Subcutaneous abdominal adipose tissue (tissue), 5 donors: ENCODE measurements around the gene KRT9.
"Not testable (repeated sequence)": the region's sequence is repeated elsewhere in the genome, so short reads cannot be mapped to it uniquely, and the experiment has no call there.

Experiments used
- H3K27ac ChIP-seq: one replicate; pipeline ENCODE4 v1.7.0; 2013; ENCODE audit warnings: low read depth, mild to moderate bottlenecking, inconsistent platforms, low read length, moderate library complexity
- H3K27me3 ChIP-seq, 5 donors: one replicate each; pipeline ENCODE4 v1.7.0; 2013; ENCODE audit warnings: low read length in 5 of 5, inconsistent platforms in 1 of 5; ENCODE audit not compliant: control insufficient read depth in 5 of 5, insufficient read depth in 4 of 5
- H3K36me3 ChIP-seq, 5 donors: one replicate each; pipeline ENCODE4 v1.7.0; 2013; ENCODE audit warnings: low read length in 5 of 5; ENCODE audit not compliant: control insufficient read depth in 5 of 5, insufficient read depth in 5 of 5
- H3K4me1 ChIP-seq, 5 donors: one replicate each; pipeline ENCODE4 v1.7.0; 2013; ENCODE audit warnings: low read length in 5 of 5, mild to moderate bottlenecking in 3 of 5, moderate library complexity in 1 of 5; ENCODE audit not compliant: control insufficient read depth in 5 of 5, insufficient read depth in 5 of 5
- H3K4me3 ChIP-seq, 5 donors: one replicate each; pipeline ENCODE4 v1.7.0; 2013; ENCODE audit warnings: low read length in 5 of 5, low read depth in 1 of 5
- H3K9ac ChIP-seq, 5 donors: one replicate each; pipeline ENCODE4 v1.7.0; 2013; ENCODE audit warnings: low read length in 5 of 5, mild to moderate bottlenecking in 4 of 5, moderate library complexity in 3 of 5
- H3K9me3 ChIP-seq, 5 donors: one replicate each; pipeline ENCODE4 v1.7.0; 2013; ENCODE audit warnings: low read length in 5 of 5; ENCODE audit not compliant: control insufficient read depth in 5 of 5
- donor health status: healthy.
- donor health status: healthy.
- donor health status: healthy.
- donor health status: healthy.
- donor health status: healthy.

KRT9 gene

GRCh38 chr17:41616486-41616885 is 44.6 kb upstream of the KRT9 start:
- H3K27me3 ChIP-seq = peaks cover 0 to 18% (median 10%) of the 10 kb centered on the region in 5 donors
- not testable (repeated sequence) for H3K36me3 ChIP-seq, H3K9me3 ChIP-seq, H3K9ac ChIP-seq, H3K4me1 ChIP-seq, H3K4me3 ChIP-seq, H3K27ac ChIP-seq

- H3K36me3 ChIP-seq = no peaks in the 10 kb centered on the region
- no peaks in the 10 kb centered on the region for H3K9me3 ChIP-seq
- H3K4me3 ChIP-seq = no peak overlapping the region
- no peak overlapping the region for H3K27ac ChIP-seq
- H3K9ac ChIP-seq = no peak overlapping the region
- peaks cover 0 to 3% (median 0%) of the 10 kb centered on the region in 5 donors for H3K4me1 ChIP-seq
- peaks cover 4 to 22% (median 14%) of the 10 kb centered on the region in 5 donors for H3K27me3 ChIP-seq
These were observed 43.6 kb upstream of the KRT9 start for GRCh38 chr17:41615454-41615853.

GRCh38 chr17:41614767-41615166 is 42.9 kb upstream of the KRT9 start:
- H3K4me3 ChIP-seq, H3K9me3 ChIP-seq, H3K27ac ChIP-seq, H3K9ac ChIP-seq, H3K36me3 ChIP-seq, H3K4me1 ChIP-seq: not testable (repeated sequence)
- peaks cover 4 to 21% (median 14%) of the 10 kb centered on the region in 5 donors for H3K27me3 ChIP-seq

- H3K4me3 ChIP-seq = no peak overlapping the region
- H3K4me1 ChIP-seq = peaks cover 0 to 3% (median 0%) of the 10 kb centered on the region in 5 donors
- H3K27ac ChIP-seq = no peak overlapping the region
- H3K36me3 ChIP-seq = no peaks in the 10 kb centered on the region
- peaks cover 4 to 21% (median 14%) of the 10 kb centered on the region in 5 donors for H3K27me3 ChIP-seq
- no peak overlapping the region for H3K9ac ChIP-seq
- no peaks in the 10 kb centered on the region for H3K9me3 ChIP-seq
These were observed 42.2 kb upstream of the KRT9 start for GRCh38 chr17:41614098-41614497.

GRCh38 chr17:41613277-41614082 is 41.6 kb upstream of the KRT9 start:
- Histone ChIP-seq H3K4me1 (peaks cover 0 to 3% (median 0%) of the 10 kb centered on the region in 5 donors), H3K27me3 (peaks cover 4 to 21% (median 13%) of the 10 kb centered on the region in 5 donors), H3K9ac (no peak overlapping the region), H3K4me3 (no peak overlapping the region), H3K27ac (no peak overlapping the region), H3K36me3 (no peaks in the 10 kb centered on the region), H3K9me3 (no peaks in the 10 kb centered on the region)

- H3K36me3 ChIP-seq, H3K9me3 ChIP-seq, H3K4me3 ChIP-seq, H3K9ac ChIP-seq, H3K27ac ChIP-seq, H3K4me1 ChIP-seq: not testable (repeated sequence)
- H3K27me3 ChIP-seq = peaks cover 4 to 18% (median 7%) of the 10 kb centered on the region in 5 donors
These were observed 40.7 kb upstream of the KRT9 start, which contains the start of gene KRT16 for GRCh38 chr17:41612376-41613160. KRT16 (minus strand) TSS chr17:41612767; CDS start chr17:41612688, 79 bp downstream.

GRCh38 chr17:41610965-41611640 is 39.2 kb upstream of the KRT9 start:
- Histone ChIP-seq H3K9ac (no peak overlapping the region), H3K4me3 (no peak overlapping the region), H3K9me3 (peaks cover 4 to 15% (median 9%) of the 10 kb centered on the region in 5 donors), H3K27me3 (peaks cover 0 to 10% (median 7%) of the 10 kb centered on the region in 5 donors), H3K4me1 (peaks cover 0 to 3% (median 0%) of the 10 kb centered on the region in 5 donors), H3K36me3 (no peaks in the 10 kb centered on the region), H3K27ac (no peak overlapping the region)

- H3K4me1 ChIP-seq, H3K4me3 ChIP-seq, H3K27ac ChIP-seq, H3K27me3 ChIP-seq, H3K36me3 ChIP-seq, H3K9ac ChIP-seq: not testable (repeated sequence)
- peaks cover 4 to 17% (median 9%) of the 10 kb centered on the region in 5 donors for H3K9me3 ChIP-seq
These were observed 38.2 kb upstream of the KRT9 start for GRCh38 chr17:41610061-41610517.

GRCh38 chr17:41606930-41607329 is 35.1 kb upstream of the KRT9 start:
- not testable (repeated sequence) for H3K9ac ChIP-seq, H3K36me3 ChIP-seq, H3K27me3 ChIP-seq, H3K27ac ChIP-seq, H3K4me1 ChIP-seq, H3K4me3 ChIP-seq
- H3K9me3 ChIP-seq = peaks cover 4 to 17% (median 9%) of the 10 kb centered on the region in 5 donors
